Neural cell (in vitro differentiated cells): ENCODE results near the gene LHFPL2.

Experiments
- CTCF ChIP-seq: fragments of 450-650 bp; IDR thresholded peaks from 2 replicates; pipeline ENCODE4 v1.5.1; 2014; ENCODE audit warnings: antibody characterized with exemption, mild to moderate bottlenecking, moderate library complexity; ENCODE audit not compliant: poor library complexity, severe bottlenecking
- EP300 ChIP-seq: fragments of 450-650 bp; conservative IDR thresholded peaks from 2 replicates; pipeline ENCODE4 v1.6.1; 2014; ENCODE audit warnings: antibody characterized with exemption, mild to moderate bottlenecking, moderate library complexity; ENCODE audit not compliant: poor library complexity, severe bottlenecking
- EZH2 ChIP-seq: fragments of 200-600, 300-800 bp; shearing (Covaris generic), sonication (generic); IDR thresholded peaks from 2 replicates; pipeline ENCODE4 v1.6.1; 2014; ENCODE audit warnings: antibody characterized with exemption, low read length, borderline replicate concordance, mild to moderate bottlenecking; ENCODE audit not compliant: insufficient read depth, poor library complexity, severe bottlenecking
- MXI1 ChIP-seq: fragments of 450-650 bp; conservative IDR thresholded peaks from 2 replicates; pipeline ENCODE4 v1.6.1; 2014; ENCODE audit warnings: antibody characterized with exemption, mild to moderate bottlenecking; ENCODE audit not compliant: poor library complexity, severe bottlenecking
- POLR2AphosphoS5 ChIP-seq: IDR thresholded peaks from 2 replicates; pipeline ENCODE4 v1.6.1; 2012
- RAD21 ChIP-seq: fragments of 450-650 bp; conservative IDR thresholded peaks from 2 replicates; pipeline ENCODE4 v1.6.1; 2014; ENCODE audit warnings: antibody characterized with exemption, mild to moderate bottlenecking, moderate library complexity
- REST ChIP-seq: IDR thresholded peaks from 2 replicates; pipeline ENCODE4 v1.6.1; 2012; ENCODE audit warnings: borderline replicate concordance
- SMC3 ChIP-seq: fragments of 450-650 bp; conservative IDR thresholded peaks from 2 replicates; pipeline ENCODE4 v1.6.1; 2014; ENCODE audit warnings: antibody characterized with exemption, mild to moderate bottlenecking, moderate library complexity; ENCODE audit not compliant: poor library complexity
- TAF1 ChIP-seq: IDR thresholded peaks from 2 replicates; pipeline ENCODE4 v1.6.1; 2012; ENCODE audit warnings: low read depth

GRCh38 chr5:78569441-78569840, 79.1 kb downstream of the LHFPL2 start:
- no peak for TF ChIP-seq EZH2
- TF ChIP-seq MXI1, result no peak
- no peak for TF ChIP-seq CTCF
- TF ChIP-seq POLR2AphosphoS5, result no peak
- no peak for TF ChIP-seq TAF1
- no peak for TF ChIP-seq RAD21
- no peak for TF ChIP-seq REST
- TF ChIP-seq EP300, result no peak
- TF ChIP-seq SMC3, result no peak
